HEK293 (cell line): ENCODE data around the gene FXYD1.

Source experiments
- CTCF ChIA-PET: fragments of 350-600 bp; formaldehyde crosslinking; extraction: SDS; loops from one replicate; lab custom pipeline; 2021; ENCODE audit warnings: antibody characterized with exemption; lab: Yijun Ruan, JAX
- POLR2A ChIA-PET: fragments of 300-600 bp; formaldehyde crosslinking; extraction: SDS; loops from one replicate; lab custom pipeline; 2020; ENCODE audit warnings: antibody characterized with exemption, inconsistent platforms; lab: Yijun Ruan, JAX
- H3K27ac ChIP-seq: fragments of 200-500 bp; sonication (Bioruptor generic); 2 replicates; pipeline ENCODE4 v1.5.1; 2014; ENCODE audit warnings: low read depth, low read length, control low read depth, inconsistent platforms; ENCODE audit errors: extremely low read depth
- H3K36me3 ChIP-seq, 2 experiments: fragments of 200-500 bp in 1 of 2; sonication (Bioruptor generic) in 1 of 2; 1 replicate in 1 of 2; 2 replicates in 1 of 2; pipeline ENCODE4 v1.5.1; 2014 to 2017; ENCODE audit warnings: inconsistent platforms in 2 of 2, low read length in 2 of 2; ENCODE audit not compliant: control insufficient read depth in 2 of 2, insufficient read depth in 1 of 2
- H3K4me1 ChIP-seq: fragments of 200-500 bp; sonication (Bioruptor generic); 2 replicates; pipeline ENCODE4 v1.5.1; 2014; ENCODE audit warnings: mild to moderate bottlenecking, low read length, inconsistent platforms; ENCODE audit not compliant: control insufficient read depth, insufficient read depth
- H3K4me3 ChIP-seq: 2 replicates; pipeline ENCODE4 v1.5.1; 2011; ENCODE audit warnings: low read depth, mild to moderate bottlenecking, control low read depth, low read length, moderate library complexity
- H3K9me3 ChIP-seq: fragments of 200-500 bp; sonication (Bioruptor generic); 2 replicates; pipeline ENCODE4 v1.5.1; 2014; ENCODE audit warnings: low read depth, low read length, inconsistent platforms; ENCODE audit not compliant: control insufficient read depth, insufficient read depth
- GLI4 ChIP-seq: fragments of 450-650 bp; formaldehyde crosslinking; IDR thresholded peaks from 2 replicates; pipeline ENCODE4 v1.5.1; 2016; ENCODE audit warnings: missing biosample characterization, missing genetic modification characterization
- HOXD13 ChIP-seq: sonication (generic); formaldehyde crosslinking; IDR thresholded peaks from 2 replicates; pipeline ENCODE4 v1.8.0; 2022; ENCODE audit warnings: missing genetic modification reagents, borderline replicate concordance
- KLF1 ChIP-seq: fragments of 450-650 bp; formaldehyde crosslinking; IDR thresholded peaks from 2 replicates; pipeline ENCODE4 v1.5.1; 2016; ENCODE audit warnings: missing biosample characterization, missing genetic modification characterization
- SALL2 ChIP-seq: fragments of 450-650 bp; formaldehyde crosslinking; IDR thresholded peaks from 2 replicates; pipeline ENCODE4 v1.5.0; 2017; ENCODE audit warnings: missing biosample characterization, mild to moderate bottlenecking, missing genetic modification characterization, borderline replicate concordance
- WT1 ChIP-seq: fragments of 450-650 bp; formaldehyde crosslinking; IDR thresholded peaks from 2 replicates; pipeline ENCODE4 v1.5.1; 2016; ENCODE audit warnings: missing biosample characterization, missing genetic modification characterization
- ZBTB48 ChIP-seq: fragments of 450-650 bp; formaldehyde crosslinking; IDR thresholded peaks from 2 replicates; pipeline ENCODE4 v1.5.1; 2016; ENCODE audit warnings: missing biosample characterization, missing genetic modification characterization
- ZFP41 ChIP-seq: fragments of 450-650 bp; formaldehyde crosslinking; IDR thresholded peaks from 2 replicates; pipeline ENCODE4 v1.5.1; 2016; ENCODE audit warnings: missing biosample characterization, missing genetic modification characterization, borderline replicate concordance
- ZNF10 ChIP-seq: fragments of 450-650 bp; formaldehyde crosslinking; IDR thresholded peaks from 2 replicates; pipeline ENCODE4 v1.5.1; 2017; ENCODE audit warnings: missing biosample characterization, missing genetic modification characterization
- ZNF132 ChIP-seq: fragments of 450-650 bp; formaldehyde crosslinking; IDR thresholded peaks from 2 replicates; pipeline ENCODE4 v1.5.1; 2017; ENCODE audit warnings: missing biosample characterization, missing genetic modification characterization, borderline replicate concordance
- ZNF16 ChIP-seq: fragments of 450-650 bp; formaldehyde crosslinking; IDR thresholded peaks from 2 replicates; pipeline ENCODE4 v1.5.1; 2016; ENCODE audit warnings: low read depth, missing biosample characterization, missing genetic modification characterization
- ZNF174 ChIP-seq: fragments of 450-650 bp; formaldehyde crosslinking; IDR thresholded peaks from 2 replicates; pipeline ENCODE4 v1.5.0; 2017; ENCODE audit warnings: missing biosample characterization, mild to moderate bottlenecking, missing genetic modification characterization
- ZNF175 ChIP-seq: fragments of 450-650 bp; formaldehyde crosslinking; IDR thresholded peaks from 2 replicates; pipeline ENCODE4 v1.5.1; 2016; ENCODE audit warnings: missing biosample characterization, missing genetic modification characterization
- ZNF248 ChIP-seq: fragments of 450-650 bp; formaldehyde crosslinking; IDR thresholded peaks from 2 replicates; pipeline ENCODE4 v1.5.1; 2017; ENCODE audit warnings: missing biosample characterization, missing genetic modification characterization
- ZNF416 ChIP-seq: fragments of 450-650 bp; formaldehyde crosslinking; IDR thresholded peaks from 2 replicates; pipeline ENCODE4 v1.5.1; 2016; ENCODE audit warnings: missing biosample characterization, missing genetic modification characterization
- ZNF514 ChIP-seq: fragments of 450-650 bp; formaldehyde crosslinking; IDR thresholded peaks from 2 replicates; pipeline ENCODE4 v1.5.1; 2016; ENCODE audit warnings: missing biosample characterization, missing genetic modification characterization
- ZNF571 ChIP-seq: fragments of 450-650 bp; formaldehyde crosslinking; IDR thresholded peaks from 2 replicates; pipeline ENCODE4 v1.5.0; 2017; ENCODE audit warnings: missing biosample characterization, missing genetic modification characterization
- ZNF623 ChIP-seq: fragments of 450-650 bp; formaldehyde crosslinking; IDR thresholded peaks from 2 replicates; pipeline ENCODE4 v1.5.1; 2016; ENCODE audit warnings: missing biosample characterization, missing genetic modification characterization
- ZNF626 ChIP-seq: fragments of 450-650 bp; sonication (Bioruptor Pico); formaldehyde crosslinking; IDR thresholded peaks from 2 replicates; pipeline ENCODE4 v1.5.1; 2018; ENCODE audit warnings: missing biosample characterization, missing genetic modification characterization, inconsistent platforms
- ZNF785 ChIP-seq: fragments of 450-650 bp; formaldehyde crosslinking; IDR thresholded peaks from 2 replicates; pipeline ENCODE4 v1.5.1; 2016; ENCODE audit warnings: missing biosample characterization, missing genetic modification characterization
- ZNF837 ChIP-seq: fragments of 450-650 bp; formaldehyde crosslinking; IDR thresholded peaks from 2 replicates; pipeline ENCODE4 v1.5.1; 2016; ENCODE audit warnings: missing biosample characterization, missing genetic modification characterization
- TF ChIP-seq, protein P1 (sequence below): fragments of 450-650 bp; formaldehyde crosslinking; IDR thresholded peaks from 2 replicates; pipeline ENCODE4 v1.5.1; 2016; ENCODE audit warnings: missing biosample characterization, missing genetic modification characterization
- TF ChIP-seq, protein P2 (sequence below): fragments of 450-650 bp; formaldehyde crosslinking; IDR thresholded peaks from 2 replicates; pipeline ENCODE4 v1.5.1; 2017; ENCODE audit warnings: missing biosample characterization, missing genetic modification characterization
- TF ChIP-seq, protein P3 (sequence below): fragments of 450-650 bp; formaldehyde crosslinking; optimal IDR thresholded peaks from 2 replicates; pipeline ENCODE3; 2016; ENCODE audit warnings: missing biosample characterization, mild to moderate bottlenecking, missing genetic modification characterization
- TF ChIP-seq, protein P4 (sequence below): fragments of 450-650 bp; formaldehyde crosslinking; IDR thresholded peaks from 2 replicates; pipeline ENCODE4 v1.5.1; 2016; ENCODE audit warnings: missing biosample characterization, missing genetic modification characterization
- TF ChIP-seq, protein P5 (sequence below): fragments of 450-650 bp; formaldehyde crosslinking; IDR thresholded peaks from 2 replicates; pipeline ENCODE4 v1.5.1; 2016; ENCODE audit warnings: missing biosample characterization, missing genetic modification characterization

Gene FXYD1

DNA sequence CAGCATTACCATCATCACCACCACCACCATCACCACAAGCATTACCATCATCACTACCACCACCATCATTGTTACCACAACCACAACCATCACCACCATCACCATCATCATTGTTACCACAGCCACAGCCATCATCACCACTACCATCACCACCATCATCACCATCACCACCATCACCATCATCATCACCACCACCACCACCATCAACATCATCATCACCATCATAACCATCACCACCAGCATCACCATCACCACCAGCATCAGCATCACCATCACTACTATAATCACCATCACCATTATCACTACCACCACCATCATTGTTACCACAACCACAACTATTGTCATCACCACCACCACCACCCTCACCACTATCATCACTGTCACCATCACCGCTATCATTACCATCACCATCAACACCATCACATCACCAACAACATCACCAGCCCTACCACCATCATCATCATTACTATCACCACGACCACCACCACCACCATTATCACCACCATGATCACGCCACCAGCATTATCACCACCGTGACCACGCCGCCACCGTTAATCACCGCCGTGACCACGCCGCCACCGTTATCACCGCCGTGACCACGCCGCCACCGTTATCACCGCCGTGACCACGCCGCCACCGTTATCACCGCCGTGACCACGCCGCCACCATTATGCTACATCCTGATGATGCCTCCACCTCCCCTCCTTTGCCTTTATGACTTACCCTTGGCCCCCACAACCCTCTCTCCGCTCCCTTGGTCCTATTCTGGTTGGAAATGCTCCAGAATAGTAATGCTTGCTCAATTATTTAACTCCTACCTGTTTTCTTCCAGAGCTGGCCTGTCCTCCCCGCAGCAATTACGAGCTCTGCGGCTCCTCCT is 33.0 kb upstream of the FXYD1 start (continued):
- TF ChIP-seq WT1 (tag by site-specific recombination) (no peak), ZNF416 (tag by site-specific recombination) (no peak), ZNF132 (tag by site-specific recombination) (no peak), ZNF248 (tag by site-specific recombination) (peak; percentile 29; the same call in 1 of the 2 replicates), ZNF514 (tag by site-specific recombination) (no peak; the same call in 1 of the 2 replicates), HOXD13 (no peak), ZNF623 (no peak), ZNF175 (peak; percentile 87), ZNF837 (tag by site-specific recombination) (0 out of 2 replicates have a peak, but pooled peaks have one; percentile 17), KLF1 (0 out of 2 replicates have a peak, but pooled peaks have one; percentile 7), ZBTB48 (tag by site-specific recombination) (peak; percentile 45; the same call in 1 of the 2 replicates), SALL2 (tag by site-specific recombination) (peak; percentile 81; the same call in 1 of the 2 replicates), ZNF571 (peak; percentile 31; the same call in 1 of the 2 replicates)
- TF ChIP-seq, protein P1, sequence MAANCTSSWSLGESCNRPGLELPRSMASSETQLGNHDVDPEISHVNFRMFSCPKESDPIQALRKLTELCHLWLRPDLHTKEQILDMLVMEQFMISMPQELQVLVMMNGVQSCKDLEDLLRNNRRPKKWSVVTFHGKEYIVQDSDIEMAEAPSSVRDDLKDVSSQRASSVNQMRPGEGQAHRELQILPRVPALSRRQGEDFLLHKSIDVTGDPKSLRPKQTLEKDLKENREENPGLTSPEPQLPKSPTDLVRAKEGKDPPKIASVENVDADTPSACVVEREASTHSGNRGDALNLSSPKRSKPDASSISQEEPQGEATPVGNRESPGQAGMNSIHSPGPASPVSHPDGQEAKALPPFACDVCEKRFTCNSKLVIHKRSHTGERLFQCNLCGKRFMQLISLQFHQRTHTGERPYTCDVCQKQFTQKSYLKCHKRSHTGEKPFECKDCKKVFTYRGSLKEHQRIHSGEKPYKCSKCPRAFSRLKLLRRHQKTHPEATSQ: 0 out of 2 replicates have a peak, but pooled peaks have one; percentile 22
- TF ChIP-seq, protein P2, sequence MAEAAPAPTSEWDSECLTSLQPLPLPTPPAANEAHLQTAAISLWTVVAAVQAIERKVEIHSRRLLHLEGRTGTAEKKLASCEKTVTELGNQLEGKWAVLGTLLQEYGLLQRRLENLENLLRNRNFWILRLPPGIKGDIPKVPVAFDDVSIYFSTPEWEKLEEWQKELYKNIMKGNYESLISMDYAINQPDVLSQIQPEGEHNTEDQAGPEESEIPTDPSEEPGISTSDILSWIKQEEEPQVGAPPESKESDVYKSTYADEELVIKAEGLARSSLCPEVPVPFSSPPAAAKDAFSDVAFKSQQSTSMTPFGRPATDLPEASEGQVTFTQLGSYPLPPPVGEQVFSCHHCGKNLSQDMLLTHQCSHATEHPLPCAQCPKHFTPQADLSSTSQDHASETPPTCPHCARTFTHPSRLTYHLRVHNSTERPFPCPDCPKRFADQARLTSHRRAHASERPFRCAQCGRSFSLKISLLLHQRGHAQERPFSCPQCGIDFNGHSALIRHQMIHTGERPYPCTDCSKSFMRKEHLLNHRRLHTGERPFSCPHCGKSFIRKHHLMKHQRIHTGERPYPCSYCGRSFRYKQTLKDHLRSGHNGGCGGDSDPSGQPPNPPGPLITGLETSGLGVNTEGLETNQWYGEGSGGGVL: peak; percentile 21; the same call in 1 of the 2 replicates
- TF ChIP-seq, protein P3, sequence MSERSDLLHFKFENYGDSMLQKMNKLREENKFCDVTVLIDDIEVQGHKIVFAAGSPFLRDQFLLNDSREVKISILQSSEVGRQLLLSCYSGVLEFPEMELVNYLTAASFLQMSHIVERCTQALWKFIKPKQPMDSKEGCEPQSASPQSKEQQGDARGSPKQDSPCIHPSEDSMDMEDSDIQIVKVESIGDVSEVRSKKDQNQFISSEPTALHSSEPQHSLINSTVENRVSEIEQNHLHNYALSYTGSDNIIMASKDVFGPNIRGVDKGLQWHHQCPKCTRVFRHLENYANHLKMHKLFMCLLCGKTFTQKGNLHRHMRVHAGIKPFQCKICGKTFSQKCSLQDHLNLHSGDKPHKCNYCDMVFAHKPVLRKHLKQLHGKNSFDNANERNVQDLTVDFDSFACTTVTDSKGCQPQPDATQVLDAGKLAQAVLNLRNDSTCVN: peak; percentile 11
- TF ChIP-seq, protein P4, sequence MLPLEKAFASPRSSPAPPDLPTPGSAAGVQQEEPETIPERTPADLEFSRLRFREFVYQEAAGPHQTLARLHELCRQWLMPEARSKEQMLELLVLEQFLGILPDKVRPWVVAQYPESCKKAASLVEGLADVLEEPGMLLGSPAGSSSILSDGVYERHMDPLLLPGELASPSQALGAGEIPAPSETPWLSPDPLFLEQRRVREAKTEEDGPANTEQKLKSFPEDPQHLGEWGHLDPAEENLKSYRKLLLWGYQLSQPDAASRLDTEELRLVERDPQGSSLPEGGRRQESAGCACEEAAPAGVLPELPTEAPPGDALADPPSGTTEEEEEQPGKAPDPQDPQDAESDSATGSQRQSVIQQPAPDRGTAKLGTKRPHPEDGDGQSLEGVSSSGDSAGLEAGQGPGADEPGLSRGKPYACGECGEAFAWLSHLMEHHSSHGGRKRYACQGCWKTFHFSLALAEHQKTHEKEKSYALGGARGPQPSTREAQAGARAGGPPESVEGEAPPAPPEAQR (tag by site-specific recombination): 0 out of 2 replicates have a peak, but pooled peaks have one; percentile 10

DNA sequence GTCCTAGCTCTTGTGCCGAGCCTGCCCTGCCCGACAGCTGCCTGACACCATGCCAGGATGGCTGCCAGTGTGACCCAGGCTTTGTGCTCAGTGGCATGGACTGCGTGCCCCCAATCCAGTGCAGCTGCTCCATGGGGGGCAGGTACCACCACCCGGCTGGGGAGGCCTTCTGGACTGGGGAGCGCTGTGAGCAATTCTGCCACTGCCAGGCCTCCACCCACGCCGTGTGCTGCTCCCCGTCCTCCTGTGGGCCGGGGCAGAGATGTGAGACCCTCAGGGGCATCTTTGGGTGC is 32.4 kb upstream of the FXYD1 start:
- H3K36me3 ChIP-seq: no peaks in the 10 kb centered on the region
- CTCF ChIA-PET: interaction anchor here (0.7 to 2.8 kb wide), 8 partner anchors 8 to 268 kb away, joined by 3 to 14 read pairs (median 4); no protein-coding TSS in a partner anchor
- no peaks in the 10 kb centered on the region for H3K9me3 ChIP-seq
- no peak overlapping the region for H3K4me3 ChIP-seq
- POLR2A ChIA-PET: no interaction called here
- H3K27ac ChIP-seq: no peak overlapping the region
- TF ChIP-seq ZNF16 (tag by site-specific recombination): no peak
- TF ChIP-seq ZNF785 (tag by site-specific recombination): no peak
- TF ChIP-seq ZFP41 (tag by site-specific recombination): no peak
- TF ChIP-seq ZNF10: no peak
- TF ChIP-seq GLI4 (tag by site-specific recombination): no peak
- TF ChIP-seq, protein P5, sequence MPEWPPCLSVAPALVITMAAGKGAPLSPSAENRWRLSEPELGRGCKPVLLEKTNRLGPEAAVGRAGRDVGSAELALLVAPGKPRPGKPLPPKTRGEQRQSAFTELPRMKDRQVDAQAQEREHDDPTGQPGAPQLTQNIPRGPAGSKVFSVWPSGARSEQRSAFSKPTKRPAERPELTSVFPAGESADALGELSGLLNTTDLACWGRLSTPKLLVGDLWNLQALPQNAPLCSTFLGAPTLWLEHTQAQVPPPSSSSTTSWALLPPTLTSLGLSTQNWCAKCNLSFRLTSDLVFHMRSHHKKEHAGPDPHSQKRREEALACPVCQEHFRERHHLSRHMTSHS (tag by site-specific recombination): no peak
- TF ChIP-seq ZNF174: no peak
- TF ChIP-seq ZNF626 (tag by site-specific recombination): no peak
- TF ChIP-seq, all 188 proteins: peak for 0
- no peaks in the 10 kb centered on the region for H3K4me1 ChIP-seq
